ENCODE data around the gene PEX10.

The PEX10 gene

GRCh38 chr1:2374252-2375155 lies 37.9 kb downstream of the PEX10 start:
- no peak for DNase-seq (ENCODE audit: low spot score)

DNA sequence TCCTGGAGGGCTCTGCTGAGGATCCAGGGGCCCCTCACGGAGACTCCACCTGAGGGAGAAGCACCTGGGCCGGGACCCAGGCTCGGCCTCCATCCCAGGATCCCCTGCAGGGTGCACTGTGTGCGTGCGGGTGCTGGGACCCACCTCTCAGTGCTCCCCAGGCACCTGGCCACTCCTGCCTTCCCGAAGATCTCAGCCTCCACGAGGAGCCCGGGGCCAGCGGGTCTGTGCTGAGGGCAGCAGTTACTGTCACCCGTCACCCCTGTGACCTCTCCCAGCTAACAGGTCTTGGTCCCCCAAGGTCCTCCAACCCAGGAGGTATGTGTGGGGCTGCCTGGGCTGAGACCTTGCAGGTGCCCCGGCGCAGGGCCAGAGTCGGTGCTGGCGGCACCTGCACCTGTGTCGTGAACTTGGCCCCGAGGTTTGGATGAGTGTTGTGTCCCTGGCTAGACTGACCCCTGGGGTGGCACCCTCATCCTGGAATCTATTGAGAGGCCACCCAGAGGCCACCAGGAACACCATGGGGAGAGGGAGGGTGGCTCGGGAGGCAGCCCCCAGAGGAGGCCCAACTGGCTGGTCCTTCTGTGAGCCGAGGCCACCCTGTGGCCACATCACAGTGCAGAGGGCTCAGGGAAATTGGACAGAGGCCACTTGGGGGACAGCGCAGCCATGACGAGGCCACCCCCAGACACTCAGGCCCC lies 38.7 kb downstream of the PEX10 start:
- no peak for DNase-seq (ENCODE audit: low spot score)

DNA sequence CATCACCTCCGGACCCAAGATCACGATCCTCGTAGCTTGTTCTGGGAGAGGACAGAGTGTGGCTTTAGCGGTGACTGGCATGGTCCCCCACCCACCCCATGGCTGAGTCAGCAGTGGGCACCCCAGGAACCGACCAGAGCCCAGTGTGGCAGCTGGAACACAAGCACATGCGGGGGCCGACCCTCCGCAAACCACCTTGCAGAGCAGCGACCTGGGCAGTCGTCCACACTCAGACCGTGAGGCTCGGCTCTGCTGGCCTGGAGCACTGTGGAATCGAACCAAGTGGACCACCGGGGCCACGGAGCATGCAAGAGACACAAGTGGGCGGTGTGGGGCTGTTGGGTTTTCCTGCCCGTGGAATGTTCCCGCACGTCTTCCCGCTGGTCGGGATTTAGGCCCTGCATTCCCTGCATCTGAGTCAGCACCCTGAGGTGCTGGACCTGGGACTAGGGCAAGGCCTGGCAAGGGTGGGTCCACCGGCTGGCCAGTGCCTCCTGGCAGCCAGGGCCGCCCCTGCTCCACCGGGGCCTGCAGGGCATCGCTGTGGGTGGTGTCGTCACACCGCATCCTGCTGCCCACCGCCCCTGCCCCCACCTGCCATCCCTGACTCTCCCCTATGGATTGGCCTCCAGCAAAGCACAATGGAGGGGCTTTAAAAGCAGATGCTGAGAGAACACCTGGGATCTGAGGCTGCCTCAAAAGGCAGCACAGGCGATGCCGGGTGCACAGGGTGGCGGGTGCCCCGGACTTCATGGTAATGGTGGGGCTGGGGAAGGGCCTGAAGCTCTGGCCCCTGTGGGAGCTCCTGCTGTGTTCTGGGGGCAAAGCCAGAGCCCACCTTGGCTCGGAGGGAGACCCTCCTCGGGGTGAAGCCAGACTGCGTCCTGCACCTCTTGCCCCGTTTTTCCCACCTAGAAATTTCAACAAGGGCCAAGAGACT lies 39.5 kb downstream of the PEX10 start:
- DNase-seq (ENCODE audit: low spot score): no peak

- no peak for DNase-seq (ENCODE audit: low spot score)
These were observed 44.2 kb downstream of the PEX10 start for GRCh38 chr1:2368053-2368744.

DNA sequence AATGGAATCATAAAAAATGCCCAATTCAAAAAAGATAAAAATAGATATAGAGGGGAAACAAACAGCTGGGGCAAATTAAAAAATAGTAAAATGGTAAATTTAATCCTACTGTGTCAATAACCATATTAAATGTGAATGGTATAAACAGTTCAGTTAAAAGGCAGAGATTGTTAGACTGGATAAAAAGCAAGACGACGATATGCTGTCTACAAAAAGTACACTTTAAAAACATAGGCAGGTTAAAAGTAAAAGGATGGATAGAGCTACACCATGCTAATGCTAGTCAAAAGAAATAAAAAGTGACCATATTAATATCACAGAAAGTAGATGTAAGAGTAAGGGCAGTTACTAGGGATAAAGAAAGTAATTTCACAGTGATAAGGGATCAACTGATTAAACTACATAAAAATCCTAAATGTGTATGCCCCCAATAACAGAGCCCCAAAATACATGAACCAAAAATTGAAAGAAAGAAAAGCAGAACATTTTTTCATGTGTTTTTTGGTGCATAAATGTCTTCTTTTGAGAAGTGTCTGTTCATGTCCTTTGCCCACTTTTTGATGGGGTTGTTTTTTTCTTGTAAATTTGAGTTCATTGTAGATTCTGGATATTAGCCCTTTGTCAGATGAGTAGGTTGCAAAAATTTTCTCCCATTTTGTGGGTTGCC lies 48.4 kb downstream of the PEX10 start:
- no peak for DNase-seq (ENCODE audit: low spot score)

DNA sequence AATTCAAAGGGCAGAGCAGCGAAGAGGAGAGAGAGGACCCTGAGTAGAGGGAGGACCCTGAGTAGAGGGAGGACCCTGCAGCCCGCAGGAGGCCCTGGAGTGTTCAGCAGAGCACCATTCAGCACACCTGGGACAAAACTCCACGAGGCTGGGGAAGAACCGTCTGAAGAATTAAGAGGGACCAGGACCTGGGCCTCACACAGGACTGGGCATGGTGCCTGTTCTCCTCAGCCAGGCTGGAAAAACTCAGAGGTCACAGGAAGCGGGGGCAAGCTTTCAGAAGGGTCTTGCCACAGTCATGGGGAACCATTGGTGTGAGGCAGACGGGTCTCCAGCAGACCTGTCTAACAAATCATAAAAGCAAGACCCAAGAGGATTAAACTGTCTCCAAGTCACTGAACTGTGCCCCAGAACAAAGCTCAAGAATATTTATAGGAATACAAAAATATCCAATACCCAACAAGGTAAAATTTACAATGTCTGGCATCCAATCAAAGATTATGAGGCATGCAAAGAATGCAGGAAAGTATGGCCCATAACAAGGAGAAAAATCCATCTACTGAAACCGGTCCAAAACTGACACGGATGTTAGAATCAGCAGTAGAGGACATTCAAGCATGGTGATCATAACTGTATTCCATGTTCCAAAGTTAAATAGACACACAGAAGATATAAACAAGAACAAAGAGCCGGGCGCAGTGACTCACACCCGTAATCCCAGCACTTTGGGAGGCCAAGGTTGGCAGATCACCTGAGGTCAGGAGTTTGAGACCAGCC lies 51.6 kb downstream of the PEX10 start:
- no peak for DNase-seq (ENCODE audit: low spot score)

GRCh38 chr1:2358651-2359640 lies 53.4 kb downstream of the PEX10 start:
- no peak for DNase-seq (ENCODE audit: low spot score)

GRCh38 chr1:2358072-2358471 lies 54.3 kb downstream of the PEX10 start:
- DNase-seq (ENCODE audit: low spot score): no peak

- DNase-seq (ENCODE audit: low spot score): no peak
These were observed 55.2 kb downstream of the PEX10 start for GRCh38 chr1:2356911-2357845.

GRCh38 chr1:2356401-2356800 lies 56.0 kb downstream of the PEX10 start:
- DNase-seq (ENCODE audit: low spot score): no peak

- no peak for DNase-seq (ENCODE audit: low spot score)
These were observed 56.7 kb downstream of the PEX10 start for GRCh38 chr1:2355373-2356261.

GRCh38 chr1:2354511-2355372 lies 57.6 kb downstream of the PEX10 start:
- DNase-seq (ENCODE audit: low spot score): no peak

All from CD4-positive, alpha-beta T cell treated with Interleukin-6 at 100 ng/mL for 8 hours (primary cell).